Panc1 (cell line): Measurements from ENCODE around the gene ARMH2.

Experiments
- CTCF ChIP-seq: fragments of 450-650 bp; IDR thresholded peaks from 2 replicates; pipeline ENCODE4 v1.5.1; 2017; ENCODE audit warnings: mild to moderate bottlenecking
- POLR2AphosphoS5 ChIP-seq: IDR thresholded peaks from 2 replicates; pipeline ENCODE4 v1.6.1; 2012; ENCODE audit warnings: mild to moderate bottlenecking, low read depth, low read length, moderate library complexity
- REST ChIP-seq, 2 experiments: IDR thresholded peaks; 2 replicates each; pipeline ENCODE4 v1.6.1; 2011 to 2012; ENCODE audit warnings: low read depth in 2 of 2, control low read depth in 1 of 2, low read length in 1 of 2, mild to moderate bottlenecking in 1 of 2, moderate library complexity in 1 of 2; ENCODE audit not compliant: insufficient read depth in 1 of 2
- SIN3A ChIP-seq: IDR thresholded peaks from 2 replicates; pipeline ENCODE4 v1.6.1; 2012; ENCODE audit warnings: low read depth, mild to moderate bottlenecking, low read length, moderate library complexity, borderline replicate concordance; ENCODE audit not compliant: insufficient read depth
- TCF7L2 ChIP-seq: IDR thresholded peaks from 2 replicates; pipeline ENCODE4 v1.6.1; 2011; ENCODE audit warnings: mild to moderate bottlenecking, low read depth, low read length, inconsistent platforms

- TF ChIP-seq CTCF: no peak
- TF ChIP-seq REST (IDR thresholded peaks at IDR 0.05; ENCODE audit: insufficient read depth in 1 of 2, low read depth in 2 of 2, low read length in 1 of 2): no peak
- TF ChIP-seq POLR2AphosphoS5: no peak
- TF ChIP-seq TCF7L2: no peak
- no peak for TF ChIP-seq SIN3A
Measured at GRCh38 chr6:24796616-24797290, 2.0 kb downstream of the ARMH2 start.
